Choroid plexus epithelial cell (primary cell): ENCODE data around the gene RABEP2.

Experiments used
- DNase-seq: peaks from one replicate; pipeline ENCODE4 v3.0.0-alpha.2; 2010; ENCODE audit warnings: low read depth
- H3K4me3 ChIP-seq: 2 replicates; pipeline ENCODE4 v1.5.1; 2011; ENCODE audit warnings: low read depth, mild to moderate bottlenecking, control low read depth, low read length, moderate library complexity
- CTCF ChIP-seq: conservative IDR thresholded peaks from 2 replicates; pipeline ENCODE4 v1.5.1; 2011; ENCODE audit warnings: low read depth, mild to moderate bottlenecking, control low read depth, inconsistent platforms, low read length, moderate library complexity

The RABEP2 gene

GRCh38 chr16:28924399-28924761 is 658 bp downstream of the RABEP2 start:
- DNase-seq = no peak
- TF ChIP-seq CTCF = no peak
- H3K4me3 ChIP-seq = peak overlapping the region; percentile 89

GRCh38 chr16:28923652-28924398 is 1.2 kb downstream of the RABEP2 start:
- TF ChIP-seq CTCF = no peak
- H3K4me3 ChIP-seq = peak overlapping the region; percentile 89

GRCh38 chr16:28923231-28923587 is 1.8 kb downstream of the RABEP2 start:
- H3K4me3 ChIP-seq = no peak overlapping the region
- no peak for TF ChIP-seq CTCF
- DNase-seq = no peak

More at GRCh38 chr16:28923652-28924398, 1.2 kb downstream of the RABEP2 start:
- DNase-seq = no peak

GRCh38 chr16:28918698-28919097 is 6.3 kb downstream of the RABEP2 start:
- no peak for TF ChIP-seq CTCF
- DNase-seq = no peak
- no peak overlapping the region for H3K4me3 ChIP-seq

GRCh38 chr16:28917095-28917494 is 7.9 kb downstream of the RABEP2 start:
- no peak for TF ChIP-seq CTCF
- DNase-seq = no peak
- H3K4me3 ChIP-seq = no peak overlapping the region

- no peak overlapping the region for H3K4me3 ChIP-seq
- DNase-seq = peak; percentile 54
- no peak for TF ChIP-seq CTCF
Observed at GRCh38 chr16:28915181-28915580, 9.9 kb downstream of the RABEP2 start.

- no peak for TF ChIP-seq CTCF
- H3K4me3 ChIP-seq = no peak overlapping the region
Observed at GRCh38 chr16:28913946-28914724, 10.9 kb downstream of the RABEP2 start.

More at GRCh38 chr16:28913946-28914724, 10.9 kb downstream of the RABEP2 start:
- DNase-seq = no peak
